Activated T-cell treated with anti-CD3 and anti-CD28 coated beads for 4 hours (primary cell): ENCODE measurements around the gene CRTC1.
"Not testable (repeated sequence)": the region's sequence is repeated elsewhere in the genome, so short reads cannot be mapped to it uniquely, and the experiment has no call there.

ENCODE experiments used
- DNase-seq: peaks from one replicate; pipeline ENCODE4 v3.0.0-alpha.2; 2020

The CRTC1 gene

DNA sequence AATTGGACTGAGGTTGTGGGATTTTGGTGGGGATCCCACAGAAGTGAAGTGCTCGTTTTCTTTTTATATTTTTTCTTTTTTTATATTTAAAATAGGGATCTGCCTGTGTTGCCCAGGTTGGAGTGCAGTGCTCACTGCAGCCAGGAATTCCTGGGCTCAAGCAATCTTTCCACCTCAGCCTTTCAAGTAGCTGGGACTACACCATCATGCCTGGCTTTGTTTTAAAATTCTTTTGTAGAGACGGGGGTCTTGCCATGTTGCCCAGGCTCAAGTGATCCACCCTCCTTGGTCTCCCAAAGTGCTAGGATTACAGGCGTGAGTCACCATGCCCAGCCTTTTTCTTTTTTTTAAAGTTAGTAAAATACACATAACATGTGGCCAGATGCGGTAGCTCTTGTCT, 20.6 kb downstream of the CRTC1 start:
- no peak for DNase-seq

DNA sequence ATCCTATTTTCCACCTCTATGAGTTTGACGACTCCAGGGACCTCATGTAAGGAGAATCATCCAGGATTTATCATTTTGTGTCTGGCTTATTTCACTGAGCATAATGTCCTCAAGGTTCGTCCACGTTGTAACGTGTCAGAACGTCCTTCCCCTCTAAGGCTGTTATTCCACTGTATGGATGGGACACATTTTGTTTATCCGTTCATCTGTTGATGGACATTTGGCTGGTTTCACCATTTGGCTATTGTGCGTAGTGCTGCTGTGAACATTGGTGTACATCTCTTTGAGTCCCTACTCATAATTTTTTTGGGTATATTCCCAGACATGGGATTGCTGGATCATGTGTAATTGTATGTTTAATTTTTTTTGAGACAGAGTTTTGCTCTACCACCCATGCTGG, 21.5 kb downstream of the CRTC1 start:
- no peak for DNase-seq

DNA sequence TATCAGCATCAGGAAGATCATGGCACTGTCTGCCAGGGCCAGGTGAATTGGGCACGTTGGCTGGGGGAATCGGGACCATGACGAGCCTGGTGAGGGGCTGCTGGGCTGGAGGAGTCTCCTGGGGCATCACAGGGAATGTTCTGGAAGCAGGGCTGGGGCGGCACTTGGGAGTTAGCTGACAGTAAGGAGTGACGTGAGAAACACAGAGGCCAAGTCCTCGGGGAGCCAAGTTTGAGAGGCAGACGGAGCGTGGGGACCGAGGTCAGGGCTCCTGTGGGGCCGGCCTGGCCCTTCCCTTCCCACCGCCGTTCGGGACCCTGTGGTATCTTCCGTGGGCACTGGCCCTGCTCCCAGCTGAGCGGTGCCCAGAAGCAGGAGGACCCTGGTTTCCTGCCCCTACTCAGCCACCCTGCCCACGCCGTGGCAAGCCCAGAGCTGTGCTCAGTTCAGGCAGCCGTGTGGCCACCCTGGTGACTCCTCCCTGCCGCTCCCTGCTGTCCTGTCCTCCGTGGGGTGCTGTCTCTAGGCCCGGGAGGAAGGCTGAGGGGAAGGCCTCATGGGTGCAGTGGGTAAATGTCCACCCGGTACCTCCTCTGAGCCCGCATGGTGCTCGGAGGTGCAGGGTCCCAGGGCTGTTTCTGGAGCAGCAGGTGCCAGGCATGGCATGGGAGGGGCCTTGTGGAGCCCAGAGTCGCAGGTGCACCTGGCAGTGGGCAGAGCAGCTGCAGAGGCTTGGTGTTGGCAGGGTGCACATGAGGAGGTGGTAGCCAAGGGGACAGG, 25.2 kb downstream of the CRTC1 start:
- no peak for DNase-seq

DNA sequence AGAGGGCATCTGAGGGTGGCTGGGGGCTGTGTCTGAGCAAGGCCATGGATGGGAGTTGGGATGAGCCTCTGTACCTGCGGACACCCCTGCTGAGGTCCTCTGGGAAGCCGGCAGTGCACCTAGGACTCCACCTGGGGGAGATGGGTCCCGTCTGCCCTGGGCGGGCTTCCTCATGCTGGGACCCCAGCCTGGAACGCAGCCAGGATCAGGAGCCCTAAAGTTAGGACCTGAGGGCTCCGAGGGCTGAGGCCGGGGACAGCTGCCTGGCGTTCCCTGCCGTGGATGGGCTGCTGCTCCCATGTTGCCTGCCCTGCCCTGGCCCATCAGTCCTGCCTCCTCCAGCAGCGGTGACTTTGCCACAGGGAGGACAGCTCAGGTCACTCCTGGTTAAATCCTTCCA, 26.1 kb downstream of the CRTC1 start:
- DNase-seq, result no peak

DNA sequence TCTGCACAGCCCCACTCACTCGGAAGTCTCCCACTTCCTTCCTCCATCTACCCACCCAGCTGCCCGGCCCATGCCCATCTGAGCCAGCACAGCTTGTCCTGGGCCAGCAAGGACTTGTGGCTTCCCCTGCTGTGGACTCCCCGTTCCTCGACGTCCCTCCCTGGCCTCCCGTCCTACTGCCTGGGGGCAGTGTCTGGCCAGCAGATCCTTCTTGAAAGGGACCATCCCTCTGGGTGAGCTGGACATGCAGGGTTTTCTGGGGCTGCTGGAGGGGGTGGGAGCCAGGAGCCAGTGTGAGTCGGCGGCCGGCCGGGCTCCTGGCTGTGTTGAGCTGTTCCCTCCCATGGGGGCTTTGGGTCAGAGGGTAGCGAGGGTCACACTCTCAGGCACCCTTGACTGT, 26.7 kb downstream of the CRTC1 start:
- DNase-seq, result no peak

DNA sequence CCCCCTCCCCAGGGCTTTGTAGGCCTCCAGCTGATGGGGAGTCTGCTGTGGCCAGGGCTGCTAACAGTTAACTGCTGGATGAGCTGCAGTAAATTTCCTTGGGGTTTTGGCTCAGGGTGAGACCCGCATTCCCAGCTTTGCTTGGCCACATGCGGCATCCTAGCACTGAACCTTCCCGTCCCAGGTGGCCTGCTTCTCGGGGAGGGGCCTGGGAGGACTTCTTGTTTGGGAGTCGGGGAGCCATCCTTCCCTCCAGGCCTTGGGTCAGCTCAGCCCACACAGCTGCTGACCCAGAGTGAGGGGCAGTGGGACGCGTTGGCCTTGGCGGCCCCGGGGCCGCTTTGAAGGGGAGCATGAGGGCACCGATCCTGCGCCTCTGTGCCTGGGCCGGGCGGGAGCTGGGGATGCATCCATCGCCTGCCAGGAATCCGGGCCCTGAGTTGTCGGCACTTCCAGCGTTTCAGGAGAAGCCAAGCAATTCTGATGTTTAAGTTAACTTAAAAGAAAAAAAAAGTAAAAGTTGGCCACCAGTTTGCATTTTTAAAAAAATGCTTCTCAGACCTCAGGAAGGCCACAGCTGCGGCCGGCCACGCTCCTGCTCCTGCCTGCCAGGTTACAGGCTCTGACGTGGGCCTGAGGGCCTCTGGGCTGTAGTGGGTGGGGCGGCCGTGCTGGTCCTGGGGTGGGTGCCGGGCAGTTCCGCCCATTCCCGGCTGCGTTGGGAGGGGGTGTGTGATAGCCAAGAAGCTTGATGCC, 27.7 kb downstream of the CRTC1 start:
- no peak for DNase-seq

DNA sequence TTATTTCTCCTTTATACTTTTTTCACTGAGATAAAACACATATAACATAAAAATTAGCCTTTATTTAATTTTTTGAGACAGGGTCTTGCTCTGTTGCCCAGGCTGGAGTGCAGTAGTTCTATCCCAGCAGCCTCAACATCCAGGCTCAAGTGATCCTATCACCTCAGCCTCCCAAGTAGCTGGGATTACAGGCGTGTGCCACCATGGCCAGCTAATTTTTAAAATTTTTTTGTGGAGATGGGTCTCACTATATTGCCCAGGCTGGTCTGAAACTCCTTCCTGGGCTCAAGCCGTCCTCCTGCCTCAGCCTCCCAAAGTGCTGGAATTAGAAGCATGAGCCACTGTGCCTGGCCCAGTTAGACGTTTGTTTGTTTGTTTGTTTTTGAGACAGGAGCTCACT, 28.4 kb downstream of the CRTC1 start:
- DNase-seq, result no peak

DNA sequence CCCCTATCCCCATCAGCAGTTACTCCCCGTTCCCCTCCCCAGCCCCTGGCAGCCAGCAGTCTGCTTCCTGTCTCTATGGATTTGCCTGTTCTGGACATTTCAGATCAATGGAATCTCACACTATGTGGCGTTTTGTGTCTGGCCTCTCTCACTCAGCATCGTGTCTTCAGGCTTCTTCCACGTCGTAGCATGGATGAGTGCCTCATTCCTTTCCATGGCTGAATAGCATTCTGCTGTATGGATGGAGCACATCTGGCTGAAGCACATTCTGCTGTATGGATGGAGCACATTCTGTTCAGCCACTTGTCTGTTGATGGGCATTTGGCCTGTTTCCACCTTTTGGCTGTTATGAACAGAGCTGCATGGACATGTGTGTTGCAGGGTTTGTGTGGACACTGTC, 29.5 kb downstream of the CRTC1 start:
- DNase-seq, result no peak

DNA sequence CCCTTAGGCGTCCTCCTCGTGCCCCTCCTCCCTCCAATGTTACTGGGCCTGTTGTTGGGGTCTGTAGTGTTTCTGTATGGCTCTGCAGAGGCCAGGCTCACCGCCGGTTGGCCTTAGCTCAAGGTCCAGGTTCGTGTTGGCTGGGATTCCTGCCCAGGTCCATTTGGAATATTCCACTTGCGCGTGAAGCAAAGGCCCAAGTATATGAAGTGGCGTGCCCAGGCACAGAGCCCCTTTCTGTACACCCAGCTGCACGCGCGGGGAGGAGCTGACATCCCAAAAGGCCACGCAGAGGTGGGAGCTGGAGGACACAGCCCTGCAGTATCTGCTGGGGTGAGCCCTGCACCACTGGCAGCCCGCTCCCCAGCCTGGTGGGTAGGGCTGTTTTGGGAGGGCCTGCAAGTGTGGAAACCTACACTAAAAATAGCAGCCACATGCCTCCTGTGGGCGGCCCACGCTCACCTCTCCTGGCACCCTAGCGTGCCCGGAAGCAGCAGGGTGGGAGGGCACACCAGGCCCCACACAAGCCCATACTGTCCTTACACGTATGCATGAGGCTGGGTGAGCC, 30.2 kb downstream of the CRTC1 start:
- no peak for DNase-seq

DNA sequence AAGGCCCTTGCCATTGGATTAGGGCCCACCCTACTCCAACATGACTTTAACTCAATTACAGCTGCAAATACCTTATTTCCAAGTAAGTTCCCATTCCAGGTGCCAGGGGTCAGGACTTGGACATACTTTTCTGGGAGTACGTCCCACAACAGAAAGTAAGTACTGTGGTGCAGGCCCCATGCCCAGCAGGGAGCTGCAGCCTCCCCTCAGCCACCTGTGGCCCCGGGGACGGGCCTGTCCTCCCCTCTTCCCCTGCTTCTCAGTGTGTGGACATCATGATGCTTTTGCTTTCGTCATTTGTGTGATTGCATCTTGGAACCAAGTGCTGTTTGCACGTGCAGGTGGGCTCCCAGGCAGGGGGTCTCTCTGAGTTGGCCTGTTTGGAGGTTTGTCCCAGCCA, 31.9 kb downstream of the CRTC1 start:
- DNase-seq, result no peak

DNA sequence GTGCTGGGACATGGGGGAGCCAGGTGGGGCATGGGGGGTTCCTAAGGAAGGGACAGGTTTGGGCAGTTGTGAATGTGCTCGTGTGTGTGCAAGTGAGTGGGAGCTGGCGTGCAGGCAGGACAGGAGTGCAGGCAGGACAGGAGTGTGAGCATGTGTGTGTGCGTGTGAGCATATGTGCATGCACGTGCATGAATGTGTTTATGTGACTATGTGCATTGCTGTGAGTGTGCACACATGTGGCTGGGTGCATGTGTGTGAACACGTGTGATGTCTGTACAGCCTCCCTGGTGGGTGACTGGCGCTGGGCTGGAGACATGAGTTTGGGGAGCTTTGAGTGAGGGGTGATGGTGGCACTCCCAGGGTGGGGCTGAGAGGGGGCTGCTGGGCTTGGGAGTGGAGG, 33.4 kb downstream of the CRTC1 start:
- DNase-seq, result no peak

DNA sequence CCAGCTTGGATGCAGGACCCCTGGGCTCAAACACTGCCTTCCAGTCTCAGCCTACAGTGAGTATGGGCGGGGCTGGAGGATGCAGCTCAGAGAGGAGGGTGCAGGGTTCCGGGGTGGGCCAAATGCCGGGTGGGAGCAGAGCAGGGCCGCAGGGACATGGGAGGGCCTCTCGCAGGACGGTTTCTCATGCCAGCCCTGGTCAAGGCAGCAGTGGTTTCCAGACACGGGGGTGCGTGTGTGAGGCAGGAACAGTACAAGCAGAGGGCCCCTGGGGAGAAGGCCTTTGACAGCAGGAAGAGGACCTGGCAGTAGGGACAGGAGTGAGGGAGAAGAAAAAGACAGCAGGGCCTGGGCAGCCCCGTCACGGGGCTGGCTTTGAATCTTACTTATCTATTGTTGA, 34.1 kb downstream of the CRTC1 start:
- no peak for DNase-seq

DNA sequence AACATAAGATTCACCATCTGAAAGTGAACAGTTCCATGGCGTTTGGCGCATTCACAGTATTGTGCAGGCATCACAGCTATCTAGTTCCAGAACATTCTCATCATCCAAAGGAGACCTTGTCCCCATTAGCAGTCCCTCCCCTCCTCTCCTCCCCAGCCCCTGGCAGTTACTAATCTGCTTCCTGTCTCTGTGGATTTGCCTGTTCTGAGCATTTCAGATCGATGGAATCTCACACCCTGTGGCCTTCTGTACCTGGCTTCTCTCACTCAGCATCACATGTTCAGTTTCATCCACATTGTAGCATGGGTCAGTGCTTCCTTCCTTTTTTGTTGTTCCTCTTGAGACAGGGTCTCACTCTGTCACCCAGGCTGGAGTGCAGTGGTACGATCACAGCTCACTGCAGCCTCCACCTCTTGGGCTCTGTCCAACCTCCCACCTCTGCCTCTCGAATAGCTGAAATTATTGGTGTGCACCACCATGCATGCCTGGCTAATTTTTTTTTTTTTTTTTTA, 34.6 kb downstream of the CRTC1 start:
- no peak for DNase-seq

DNA sequence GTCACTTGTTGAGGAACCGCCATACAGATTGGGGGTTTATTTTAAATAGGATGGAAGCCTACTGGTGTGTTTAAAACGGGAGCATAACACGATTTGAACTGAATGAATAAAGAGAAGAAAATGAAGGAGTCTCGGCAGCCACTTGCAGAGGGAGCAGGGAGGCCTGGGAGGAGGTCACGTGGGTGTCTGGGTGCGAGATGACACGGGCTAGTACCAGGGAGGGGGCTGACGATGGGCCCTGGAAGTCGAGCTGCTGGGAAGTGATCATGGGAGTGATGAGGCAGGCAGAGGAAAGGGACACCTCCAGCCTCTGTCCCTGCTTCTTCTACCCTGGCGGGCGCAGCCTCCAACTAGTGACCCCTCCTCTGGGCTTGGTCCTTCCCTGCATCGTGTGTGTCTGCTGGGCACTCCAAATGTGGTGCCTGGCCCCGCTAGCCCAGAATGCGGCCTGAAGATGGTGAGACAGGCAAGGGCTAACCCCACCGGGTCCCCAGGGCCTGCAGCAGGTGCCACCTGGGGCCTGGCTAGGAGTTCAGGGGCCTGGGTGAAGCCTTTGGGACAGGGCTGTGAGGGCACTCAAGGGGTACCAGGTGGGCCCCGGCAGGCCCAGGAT, 35.5 kb downstream of the CRTC1 start:
- no peak for DNase-seq

DNA sequence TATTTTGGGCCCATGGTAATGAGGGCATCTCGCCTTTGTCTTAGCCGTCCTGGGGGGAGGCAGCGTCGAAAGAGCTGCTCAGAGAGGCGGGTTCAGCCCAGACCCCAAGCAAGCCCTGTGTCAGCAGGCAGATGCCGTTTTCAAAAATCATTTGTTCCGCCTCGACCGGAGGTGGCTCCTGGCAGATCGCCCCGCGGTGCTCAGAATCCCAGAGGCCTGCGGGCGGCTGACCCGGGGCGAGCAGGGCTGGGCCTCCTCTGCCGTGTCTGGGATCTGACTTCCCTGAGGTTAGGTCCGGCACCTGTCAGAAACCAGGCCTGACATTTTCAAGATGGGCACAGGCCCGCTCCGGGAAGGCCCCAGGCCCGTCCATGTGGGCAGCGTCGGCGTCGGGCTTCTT, 36.1 kb downstream of the CRTC1 start:
- no peak for DNase-seq

DNA sequence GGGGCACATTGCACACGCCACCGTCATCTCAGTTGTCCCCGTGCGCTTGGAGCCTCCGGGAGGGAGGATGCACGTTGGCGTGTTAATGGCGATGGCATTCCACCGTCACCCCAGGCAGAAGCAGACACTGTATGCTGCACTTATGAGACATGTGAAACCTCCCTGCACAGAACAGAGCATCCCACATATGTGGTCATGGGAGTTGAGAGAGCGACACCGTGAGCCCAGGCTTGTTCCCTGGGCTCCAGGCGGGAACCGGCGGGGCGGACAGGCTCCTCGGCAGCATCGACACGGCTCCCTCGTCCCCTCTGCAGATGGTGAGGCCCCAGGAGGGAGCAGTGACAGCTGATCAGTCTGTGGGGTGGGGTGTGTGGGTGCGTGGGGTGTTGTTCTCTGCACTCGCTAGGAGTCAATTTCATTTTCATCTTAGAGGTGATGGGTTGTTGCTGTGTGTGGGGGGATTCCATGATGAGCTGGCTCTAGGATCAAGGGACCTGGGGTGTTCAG, 40.4 kb downstream of the CRTC1 start:
- no peak for DNase-seq

DNA sequence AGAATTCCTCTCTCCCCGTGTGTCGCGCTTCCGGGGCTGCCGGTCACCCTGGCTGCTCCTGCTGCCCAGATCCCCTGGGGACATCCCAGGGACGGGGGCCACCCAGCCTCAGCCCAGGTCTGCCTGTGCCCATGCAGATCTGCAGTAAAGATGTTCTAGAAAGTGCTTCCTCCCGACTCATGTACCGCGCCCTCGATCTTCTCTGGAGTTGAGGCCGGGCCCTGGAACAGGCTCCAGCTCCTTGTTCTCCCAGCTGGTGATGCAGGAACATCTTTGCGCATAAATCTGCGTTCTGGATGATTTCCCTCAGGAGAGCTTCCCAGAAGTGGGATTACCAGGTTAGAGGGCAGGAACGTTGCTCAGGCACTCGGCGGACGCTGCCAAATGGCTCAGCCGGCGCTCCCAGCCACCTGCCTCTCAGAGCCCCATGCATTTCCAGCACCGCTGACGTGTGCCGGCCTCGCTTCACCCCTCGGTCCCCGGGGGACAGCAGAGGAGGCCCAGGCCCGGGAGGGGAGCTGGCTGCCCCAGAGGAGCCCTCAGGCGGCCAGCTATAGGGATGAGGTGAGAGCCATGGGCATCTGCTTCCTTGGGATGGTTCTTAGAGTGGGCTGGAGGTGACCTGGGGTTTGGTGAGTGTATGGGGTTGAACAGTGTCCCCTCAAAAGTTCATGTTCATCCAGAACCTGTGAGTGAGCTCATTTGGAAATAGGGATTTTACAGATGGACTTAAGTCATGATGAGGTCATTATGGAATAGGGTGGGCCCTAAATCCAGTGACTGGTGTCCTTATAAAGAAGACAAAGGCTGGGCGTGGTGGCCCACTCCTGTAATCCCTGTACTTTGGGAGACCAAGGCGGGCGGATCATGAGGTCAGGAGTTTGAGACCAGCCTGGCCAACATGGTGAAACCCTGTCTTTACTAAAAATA, 42.6 kb downstream of the CRTC1 start:
- DNase-seq, result no peak

DNA sequence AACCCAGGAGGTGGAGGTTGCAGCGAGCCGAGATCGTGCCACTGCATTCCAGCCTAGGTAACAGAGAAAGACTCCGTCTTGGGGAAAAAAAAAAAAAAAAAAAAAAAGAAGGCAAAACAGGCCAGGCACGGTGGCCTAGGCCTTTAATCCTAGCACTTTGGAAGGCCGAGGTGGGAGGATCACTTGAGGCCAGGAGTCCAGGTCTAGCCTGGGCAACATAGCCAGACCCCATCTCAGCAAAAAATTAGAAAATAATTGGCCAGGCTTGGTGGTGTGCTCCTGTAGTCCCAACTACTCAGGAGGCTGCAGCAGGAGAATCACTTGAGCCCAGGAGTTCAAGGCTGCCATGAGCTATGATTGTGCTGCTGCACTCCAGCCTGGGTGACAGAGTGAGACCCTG, 43.4 kb downstream of the CRTC1 start:
- no peak for DNase-seq

DNA sequence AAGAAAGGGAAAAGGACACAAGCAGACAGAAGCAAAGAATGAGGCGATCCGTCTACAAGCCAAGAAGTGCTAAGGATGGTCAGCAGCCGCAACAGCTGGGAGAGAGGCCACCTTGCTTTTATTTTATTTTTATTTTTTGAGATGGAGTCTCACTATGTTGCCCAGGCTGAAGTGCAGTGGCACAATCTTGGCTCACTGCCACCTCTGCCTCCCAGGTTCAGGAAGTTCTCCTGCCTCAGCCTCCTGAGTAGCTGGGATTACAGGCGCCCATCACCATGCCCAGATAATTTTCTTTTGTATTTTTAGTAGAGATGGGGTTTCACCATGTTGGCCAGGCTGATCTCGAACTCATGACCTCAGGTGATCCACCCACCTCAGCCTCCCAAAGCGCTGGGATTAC, 44.1 kb downstream of the CRTC1 start:
- DNase-seq, result not testable (repeated sequence)

DNA sequence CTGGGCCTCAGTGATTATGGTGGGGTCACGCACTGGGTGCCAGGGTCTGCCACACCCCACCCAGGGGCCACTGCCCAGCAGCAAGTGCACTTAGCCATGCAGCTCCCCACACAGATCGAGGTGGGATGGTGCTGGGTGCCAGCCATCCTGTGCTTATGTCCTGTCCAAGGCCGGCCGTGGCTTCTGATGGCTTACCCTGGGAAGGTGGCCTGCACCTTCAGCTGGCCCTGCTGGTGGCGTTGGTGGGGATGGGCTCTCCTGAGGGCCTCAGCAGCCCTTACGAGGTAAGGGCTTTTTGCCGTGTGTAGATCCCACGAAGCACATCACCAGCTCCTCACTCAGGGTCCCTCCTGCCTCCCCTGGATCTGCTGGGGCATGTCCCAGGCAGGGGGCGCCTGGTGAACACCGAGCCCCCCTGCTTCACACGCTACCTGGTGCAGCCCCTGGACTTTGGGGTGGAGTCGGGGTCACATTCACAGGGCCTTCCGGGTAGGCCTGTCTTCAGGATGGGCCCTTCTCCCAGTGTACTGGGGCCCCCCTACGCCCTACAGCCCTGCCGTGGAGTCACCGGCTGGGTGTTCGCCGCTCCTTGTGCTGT, 46.6 kb downstream of the CRTC1 start:
- no peak for DNase-seq

DNA sequence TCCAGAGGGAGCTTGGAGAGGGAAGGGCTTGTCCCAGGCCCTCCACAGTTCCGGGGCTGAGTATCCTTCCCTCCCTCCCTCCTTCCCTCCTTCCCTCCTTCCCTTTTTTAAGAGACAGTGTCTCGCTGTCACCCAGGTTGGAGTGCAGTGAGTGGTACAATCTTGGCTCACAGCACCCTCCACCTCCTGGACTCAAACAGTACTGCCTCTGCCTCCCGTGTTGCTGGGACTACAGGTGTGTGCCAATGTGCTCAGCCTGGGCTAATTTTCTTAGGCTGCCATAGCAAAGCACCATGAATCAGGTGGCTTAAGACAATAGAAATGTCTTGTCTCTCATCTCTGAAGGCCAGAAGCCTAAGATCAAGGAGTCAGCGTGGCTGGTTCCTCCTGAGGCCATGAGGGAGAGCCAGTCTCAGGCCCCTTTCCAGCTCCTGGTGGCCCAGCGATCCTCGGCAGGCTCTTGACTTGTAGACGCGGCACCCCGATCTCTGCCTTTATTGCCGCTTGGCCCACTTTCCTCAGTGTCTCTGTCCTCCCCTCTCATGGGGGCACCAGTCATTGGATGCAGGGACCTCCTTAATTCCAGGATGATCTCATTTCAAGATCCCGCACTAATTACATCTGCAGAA, 47.5 kb downstream of the CRTC1 start:
- DNase-seq, result no peak
